ENCODE data around the gene LGALS3.

DNA sequence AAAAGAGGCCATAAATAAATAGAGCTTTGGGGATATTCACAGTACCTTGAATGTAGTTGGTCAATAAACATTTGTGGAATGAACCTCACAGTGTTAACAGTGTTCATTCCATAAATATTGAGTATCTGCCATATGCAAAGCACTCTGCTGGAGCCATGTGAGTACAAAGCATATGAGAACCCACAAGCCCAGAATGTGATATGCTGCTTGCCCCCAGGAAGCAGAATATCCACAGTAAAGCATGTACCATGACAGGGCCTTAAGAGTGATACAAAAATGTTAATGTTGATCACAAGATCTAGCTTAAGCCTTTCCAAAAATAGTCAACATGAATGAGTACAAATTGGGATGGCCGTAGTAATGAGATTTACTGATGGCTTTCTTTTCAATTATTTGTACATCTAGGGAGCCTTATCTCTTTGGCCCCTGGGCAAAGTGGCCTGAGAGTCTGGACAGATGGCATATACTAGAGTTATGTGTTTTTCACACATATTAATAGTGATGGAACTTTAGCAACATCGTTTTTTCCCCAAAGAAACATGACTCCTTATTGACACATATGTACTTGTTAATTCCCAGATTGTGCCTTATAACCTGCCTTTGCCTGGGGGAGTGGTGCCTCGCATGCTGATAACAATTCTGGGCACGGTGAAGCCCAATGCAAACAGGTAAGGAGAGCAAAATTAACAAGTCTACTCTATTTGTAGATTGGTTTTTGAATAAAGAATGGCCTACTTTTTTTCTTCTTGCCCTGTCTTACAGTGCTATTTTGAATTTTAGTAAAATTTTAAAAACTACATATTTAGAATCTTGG lies 10.9 kb downstream of the LGALS3 start:
- TF ChIP-seq, protein P1, sequence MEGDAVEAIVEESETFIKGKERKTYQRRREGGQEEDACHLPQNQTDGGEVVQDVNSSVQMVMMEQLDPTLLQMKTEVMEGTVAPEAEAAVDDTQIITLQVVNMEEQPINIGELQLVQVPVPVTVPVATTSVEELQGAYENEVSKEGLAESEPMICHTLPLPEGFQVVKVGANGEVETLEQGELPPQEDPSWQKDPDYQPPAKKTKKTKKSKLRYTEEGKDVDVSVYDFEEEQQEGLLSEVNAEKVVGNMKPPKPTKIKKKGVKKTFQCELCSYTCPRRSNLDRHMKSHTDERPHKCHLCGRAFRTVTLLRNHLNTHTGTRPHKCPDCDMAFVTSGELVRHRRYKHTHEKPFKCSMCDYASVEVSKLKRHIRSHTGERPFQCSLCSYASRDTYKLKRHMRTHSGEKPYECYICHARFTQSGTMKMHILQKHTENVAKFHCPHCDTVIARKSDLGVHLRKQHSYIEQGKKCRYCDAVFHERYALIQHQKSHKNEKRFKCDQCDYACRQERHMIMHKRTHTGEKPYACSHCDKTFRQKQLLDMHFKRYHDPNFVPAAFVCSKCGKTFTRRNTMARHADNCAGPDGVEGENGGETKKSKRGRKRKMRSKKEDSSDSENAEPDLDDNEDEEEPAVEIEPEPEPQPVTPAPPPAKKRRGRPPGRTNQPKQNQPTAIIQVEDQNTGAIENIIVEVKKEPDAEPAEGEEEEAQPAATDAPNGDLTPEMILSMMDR (IDR thresholded peaks at IDR 0.05): no peak
- TF ChIP-seq POLR2A (IDR thresholded peaks at IDR 0.05): no peak
